NCI-H1694 (cell line): ENCODE data around the gene SIX5.
"Not testable (repeated sequence)": the region's sequence is repeated elsewhere in the genome, so short reads cannot be mapped to it uniquely, and the experiment has no call there.

ENCODE experiments used
- DNase-seq: peaks from one replicate; lab custom pipeline; 2025; lab: John Stamatoyannopoulos, UW

The SIX5 gene

GRCh38 chr19:45768984-45769782 is at the start of gene SIX5:
Gene SIX5 (minus strand): TSS chr19:45769252. CDS start chr19:45768844, 408 bp downstream.
- peak; percentile 90 for DNase-seq

DNA sequence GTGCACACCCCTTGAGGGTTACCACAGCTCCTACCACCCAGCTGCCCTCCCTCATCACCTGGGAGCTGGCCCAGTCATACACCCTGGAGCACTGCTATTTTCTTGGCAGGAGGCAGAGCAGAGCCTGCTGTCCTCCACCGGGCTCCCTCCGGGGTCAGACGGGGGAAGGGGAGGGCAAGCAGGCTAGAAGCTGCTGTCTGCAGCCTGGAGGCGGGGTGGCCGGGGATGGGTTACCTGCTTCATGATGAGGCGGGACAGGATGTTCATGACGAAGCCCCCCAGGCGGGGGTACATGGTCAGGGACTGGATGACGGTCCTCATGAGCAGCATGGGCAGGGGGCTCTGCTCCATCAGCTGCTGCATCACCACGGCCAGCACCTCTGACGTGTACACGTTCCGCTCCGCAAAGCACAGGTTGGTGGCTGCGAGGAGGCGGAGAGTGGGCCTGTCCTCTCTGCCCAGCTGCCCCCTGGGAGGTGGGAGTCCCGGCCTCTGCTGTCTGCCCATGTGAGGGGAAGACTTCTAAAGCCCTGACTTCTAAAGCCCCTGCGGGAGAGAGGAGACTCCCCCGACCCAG is 48.8 kb upstream of the SIX5 start:
- DNase-seq: no peak

DNA sequence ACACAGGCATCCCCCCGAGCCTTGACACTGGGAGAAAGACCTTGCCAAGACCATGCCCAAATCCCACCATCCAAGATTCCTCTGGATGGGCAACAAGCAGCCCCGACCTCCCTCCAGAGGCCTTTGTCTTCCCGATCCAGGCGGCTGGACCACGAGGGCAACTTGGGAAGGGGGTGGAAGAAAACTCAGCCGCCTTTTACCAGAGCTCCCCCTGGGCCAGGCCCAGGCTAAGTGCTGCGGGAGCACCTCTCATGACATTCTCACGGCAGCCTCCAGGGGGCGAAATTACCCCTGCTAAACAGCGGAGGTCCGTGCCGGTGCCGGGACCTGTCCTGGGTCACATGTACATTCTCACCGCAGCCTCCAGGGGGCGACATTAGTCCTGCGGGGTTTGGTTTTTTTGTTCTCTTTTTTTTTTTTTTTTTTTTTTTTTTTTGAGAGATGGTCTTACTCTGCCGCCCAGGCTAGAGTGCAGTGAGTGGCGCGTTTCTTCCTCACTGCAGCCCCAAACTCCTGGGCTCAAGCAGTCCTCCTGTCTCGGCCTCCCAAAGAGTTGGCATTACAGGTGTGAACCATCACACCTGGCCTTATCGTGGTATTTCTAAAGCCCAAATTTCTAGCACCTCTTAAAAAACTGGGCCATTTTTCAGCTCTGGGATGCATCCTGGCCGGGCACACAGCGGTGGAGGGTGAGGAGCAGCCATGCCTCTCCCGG is 48.1 kb upstream of the SIX5 start:
- peak; percentile 95 for DNase-seq

DNA sequence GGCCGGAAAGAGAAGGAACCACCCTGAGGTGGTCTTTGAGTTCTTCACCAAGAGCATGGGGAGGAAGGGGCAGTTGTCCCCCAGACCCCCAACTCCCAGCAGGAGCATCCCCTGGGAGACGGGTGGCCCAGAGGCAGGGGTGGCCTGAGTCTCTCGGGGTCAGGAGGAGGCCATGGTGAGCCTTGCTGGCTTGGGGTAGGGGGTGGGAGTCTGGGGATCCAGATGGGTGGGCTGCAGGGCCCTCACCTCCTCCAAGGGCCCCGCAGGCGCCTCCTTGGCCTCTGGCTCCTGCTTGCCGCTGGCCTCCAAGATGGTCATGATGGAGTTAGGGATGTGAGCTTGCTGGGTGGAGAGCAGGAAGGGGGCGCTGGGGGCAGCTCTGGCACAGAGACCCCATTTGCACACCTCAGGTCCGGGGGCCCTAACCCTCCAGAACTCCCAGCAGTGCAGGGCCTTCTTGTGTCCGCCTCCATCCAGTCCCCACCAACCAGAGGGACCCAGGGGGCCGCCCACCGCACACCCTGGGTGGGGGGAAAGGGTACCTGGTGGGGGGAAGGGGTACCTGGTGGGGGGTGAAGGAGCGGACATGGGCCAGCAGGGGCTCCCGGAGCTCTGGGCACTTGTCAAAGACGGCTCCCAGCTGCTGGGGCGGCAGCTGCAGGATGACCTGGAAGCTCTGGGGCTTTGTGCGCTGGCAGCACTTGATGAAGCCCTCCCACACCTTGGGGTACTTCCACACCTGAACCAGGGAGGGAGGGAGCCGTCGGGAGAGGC is 47.4 kb upstream of the SIX5 start:
- DNase-seq: no peak

GRCh38 chr19:45815481-45816216 is 46.6 kb upstream of the SIX5 start:
- DNase-seq: no peak

DNA sequence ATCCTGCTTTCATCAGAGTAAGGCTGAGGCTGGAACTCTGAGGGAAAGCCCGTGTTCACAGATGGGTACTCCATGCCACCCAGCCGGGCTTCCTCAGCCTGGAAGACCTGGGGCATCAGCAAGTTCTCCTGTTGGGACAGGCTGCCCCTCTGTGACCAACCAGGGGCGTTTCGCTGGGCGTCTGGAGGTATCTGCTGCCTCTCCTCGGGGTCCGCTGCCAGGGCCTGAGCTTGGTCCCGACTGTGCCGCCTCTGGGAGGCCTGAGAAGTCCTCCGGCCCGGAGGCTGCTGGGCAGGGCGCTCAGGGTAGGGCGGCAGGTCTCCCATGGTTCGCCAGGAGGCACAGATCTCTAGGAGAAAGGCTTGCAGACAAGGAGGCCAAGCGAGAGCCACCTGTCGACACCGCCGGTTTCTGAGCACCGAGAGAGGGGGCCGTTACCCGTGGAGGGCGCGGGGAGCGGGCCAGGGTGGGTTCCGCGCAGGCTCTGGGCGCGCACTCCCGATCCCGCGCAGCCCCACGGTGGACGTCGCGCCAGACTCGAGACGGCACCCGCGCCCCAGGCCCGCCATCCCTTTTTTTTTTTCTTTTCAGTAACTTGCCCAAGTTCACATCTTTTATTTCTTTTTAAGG is 45.9 kb upstream of the SIX5 start, which contains the start of gene RSPH6A:
TSS of gene RSPH6A (minus strand) at position 458 of the 630 bp plus-strand sequence. CDS start at position 326, 132 bp downstream.
- no peak for DNase-seq

DNA sequence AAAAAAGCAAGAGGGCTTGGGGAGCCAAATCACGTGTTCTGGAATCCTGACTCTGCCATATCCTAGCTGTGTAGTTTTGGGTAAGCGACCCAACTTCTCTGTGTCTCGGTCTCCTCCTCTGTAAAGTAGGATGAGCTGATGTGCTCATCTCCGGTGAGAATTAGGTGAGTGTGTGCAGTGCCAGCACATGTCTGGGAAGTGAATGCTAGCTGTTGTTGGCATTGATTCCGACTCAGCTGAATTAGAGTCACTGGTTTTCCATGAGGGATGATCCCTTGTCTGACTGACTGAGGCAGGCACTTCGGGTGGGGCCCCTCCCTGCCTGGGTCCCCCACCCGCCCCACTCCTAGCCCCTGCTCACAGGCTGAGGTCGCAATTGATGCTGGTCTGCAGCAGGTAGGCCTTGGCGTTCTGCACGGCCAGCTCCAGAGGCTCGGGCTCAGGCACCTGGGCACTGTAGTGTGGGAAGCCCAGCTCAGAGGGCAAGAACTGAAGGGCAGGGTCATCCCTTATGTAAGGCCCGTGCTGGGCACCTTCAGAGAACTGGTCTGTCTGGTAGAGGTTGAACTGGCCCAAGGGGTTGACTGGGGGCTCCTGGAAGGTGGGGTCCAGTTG is 45.2 kb upstream of the SIX5 start:
- DNase-seq: no peak

DNA sequence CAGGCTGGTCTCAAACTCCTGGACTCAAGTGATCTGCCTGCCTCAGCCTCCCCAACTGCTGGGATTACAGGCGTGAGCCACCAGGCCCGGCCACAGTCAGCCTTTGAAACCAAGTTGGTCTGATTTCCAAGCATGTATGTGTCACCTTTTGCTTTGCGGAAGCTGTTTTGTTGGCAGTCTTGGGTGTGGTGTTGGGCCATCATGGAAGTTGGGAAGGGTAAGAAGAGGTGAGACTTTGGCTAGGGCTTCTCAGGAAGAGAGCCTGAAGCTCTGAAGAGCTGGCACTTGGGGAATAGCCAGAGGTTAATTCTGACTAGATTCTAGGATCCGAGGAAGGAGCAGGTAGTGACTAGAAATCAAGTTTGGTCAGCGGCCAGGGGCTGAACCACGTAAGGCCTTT is 43.2 kb upstream of the SIX5 start:
- DNase-seq: no peak

DNA sequence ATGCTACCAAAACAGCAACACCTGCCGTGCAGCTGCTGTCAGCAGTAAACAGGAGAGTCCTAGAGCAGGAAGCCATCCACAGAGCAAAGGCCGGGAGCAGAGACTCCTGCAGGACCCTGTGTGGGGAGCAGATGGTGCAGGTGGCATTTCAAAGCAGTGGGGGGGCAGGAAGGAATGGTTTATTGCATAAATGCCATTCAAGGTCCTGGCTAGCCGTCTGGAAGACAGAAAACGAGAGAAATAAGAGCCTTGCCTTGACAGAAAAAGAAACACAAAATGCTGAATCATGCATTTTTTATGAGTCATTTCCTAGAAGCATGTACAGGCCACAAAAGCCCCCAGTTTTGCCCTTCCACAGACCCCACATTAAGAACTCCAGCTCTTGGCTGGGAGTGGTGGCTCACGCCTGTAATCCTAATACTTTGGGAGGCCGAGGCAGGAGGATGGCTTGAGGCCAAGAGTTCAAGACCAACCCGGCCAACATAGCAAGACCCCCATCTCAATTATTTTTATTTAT is 40.6 kb upstream of the SIX5 start:
- DNase-seq: no peak

DNA sequence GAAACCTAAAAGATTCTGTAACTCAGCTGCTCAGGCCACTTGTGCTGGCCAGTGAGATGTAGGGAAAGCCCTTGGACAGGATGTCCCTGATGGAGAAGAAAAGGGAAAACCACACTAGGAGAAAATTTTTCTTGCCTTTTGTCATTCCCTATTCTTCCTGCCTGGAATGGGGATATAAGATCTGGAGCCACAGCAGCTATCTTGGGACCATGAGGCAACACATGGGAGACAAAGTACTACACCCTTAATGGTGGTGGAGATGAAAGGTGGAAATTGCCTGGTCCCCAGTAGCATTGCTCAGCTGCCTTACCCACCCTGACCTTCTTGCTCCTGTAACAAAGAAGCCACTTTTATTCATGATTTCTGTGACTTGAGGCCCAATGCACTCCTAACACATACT is 36.7 kb upstream of the SIX5 start:
- DNase-seq: no peak

DNA sequence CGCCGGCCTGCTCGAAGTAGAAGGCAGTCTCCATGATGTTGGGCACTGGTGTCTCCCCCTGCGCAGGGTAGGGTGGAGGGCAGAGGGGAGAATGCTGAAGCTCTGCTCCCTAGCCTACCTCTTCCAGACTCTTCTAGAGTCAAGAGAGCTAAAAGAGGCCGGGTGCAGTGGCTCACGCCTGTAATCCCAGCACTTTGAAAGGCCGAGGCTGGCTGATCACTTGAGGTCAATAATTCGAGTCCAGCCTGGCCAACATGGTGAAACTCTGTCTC is 35.8 kb upstream of the SIX5 start:
- no peak for DNase-seq

GRCh38 chr19:45804140-45804958 is 35.3 kb upstream of the SIX5 start:
- DNase-seq: no peak

DNA sequence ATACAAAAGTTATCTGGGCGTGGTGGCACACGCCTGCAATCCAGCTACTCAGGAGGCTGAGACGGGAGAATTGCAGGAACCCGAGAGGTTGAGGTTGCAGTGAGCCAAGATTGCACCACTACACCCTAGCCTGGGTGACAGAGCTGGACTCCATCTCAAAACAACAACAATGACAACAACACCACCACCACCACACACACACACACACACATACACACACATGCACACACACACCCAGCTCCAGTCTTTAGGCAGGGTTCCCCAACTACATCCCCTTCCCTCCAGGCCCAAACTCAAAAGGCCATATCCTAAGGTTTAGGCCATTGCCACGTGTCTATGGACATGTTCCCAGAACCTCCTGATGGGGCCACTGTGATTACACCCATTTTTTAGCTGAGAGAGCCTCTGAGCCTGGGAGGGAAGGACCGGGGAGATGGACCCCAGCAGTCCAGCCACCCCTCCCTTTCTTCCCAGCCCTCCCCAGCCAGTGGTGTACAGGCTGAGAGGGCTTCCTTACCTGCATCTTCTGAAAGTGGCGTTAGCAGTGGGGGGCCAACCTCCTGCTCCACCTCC is 32.6 kb upstream of the SIX5 start:
- no peak for DNase-seq

GRCh38 chr19:45800070-45800553 is 31.1 kb upstream of the SIX5 start:
- DNase-seq: no peak

DNA sequence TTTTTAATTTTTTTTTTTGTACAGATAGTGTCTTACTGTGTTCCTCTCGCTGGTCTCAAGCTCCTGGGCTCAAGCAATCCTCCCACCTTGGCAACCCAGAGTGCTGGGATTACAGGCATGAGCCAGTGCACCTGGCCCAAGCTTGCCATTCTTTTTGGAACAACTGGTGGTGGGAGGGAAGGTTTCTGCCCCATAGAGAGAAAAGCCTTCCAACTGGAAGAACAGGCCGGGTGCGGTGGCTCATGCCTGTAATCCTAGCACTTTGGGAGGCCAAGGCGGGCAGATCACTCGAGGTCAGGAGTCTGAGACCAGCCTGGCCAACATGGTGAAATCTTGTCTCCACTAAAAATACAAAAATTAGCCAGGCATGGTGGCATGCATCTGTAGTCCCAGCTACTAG is 30.5 kb upstream of the SIX5 start:
- not testable (repeated sequence) for DNase-seq

DNA sequence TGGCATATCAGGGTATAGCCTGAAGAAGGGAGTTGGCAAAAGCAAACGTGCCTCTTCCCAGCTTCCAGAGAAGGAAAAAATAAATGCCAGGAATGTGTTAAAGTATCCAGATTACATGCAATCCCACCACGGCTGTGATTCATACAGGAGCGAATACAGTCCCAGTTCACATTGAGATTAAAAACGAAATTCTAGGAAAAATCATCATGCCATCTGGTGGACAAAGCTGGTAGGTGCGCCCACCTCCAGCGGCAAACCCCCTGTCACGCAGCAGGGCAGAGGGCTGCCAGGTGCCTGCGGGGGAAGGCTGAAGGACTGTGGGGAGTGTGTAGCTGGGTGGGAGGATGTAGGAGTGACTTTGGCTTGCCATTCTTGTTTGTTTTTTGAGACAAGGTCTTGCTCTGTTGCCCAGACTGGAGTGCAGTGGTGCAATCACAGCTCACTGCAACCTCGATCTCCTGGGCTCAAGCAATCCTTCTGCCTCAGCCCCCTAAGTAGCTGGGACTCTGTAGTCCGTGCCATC is 30.0 kb upstream of the SIX5 start:
- DNase-seq: peak; percentile 71

DNA sequence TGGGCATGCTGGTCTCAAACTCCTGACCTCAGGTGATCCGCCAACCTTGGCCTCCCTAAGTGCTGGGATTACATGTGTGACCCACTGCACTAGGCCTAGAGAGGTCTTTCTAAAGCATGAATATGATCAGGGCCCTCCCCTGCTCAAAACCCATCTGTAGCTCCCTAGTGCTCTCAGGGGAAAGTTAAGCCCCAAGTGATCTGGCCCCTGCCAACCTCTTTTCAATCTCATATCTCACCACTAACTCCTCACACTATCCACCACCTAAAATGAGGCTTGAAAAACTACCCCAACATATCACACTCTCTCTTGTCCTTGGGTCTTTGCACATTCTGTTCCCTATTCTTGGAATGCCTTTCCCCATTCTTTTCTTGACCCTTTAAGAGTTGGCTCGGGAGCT is 25.6 kb upstream of the SIX5 start:
- DNase-seq: no peak

DNA sequence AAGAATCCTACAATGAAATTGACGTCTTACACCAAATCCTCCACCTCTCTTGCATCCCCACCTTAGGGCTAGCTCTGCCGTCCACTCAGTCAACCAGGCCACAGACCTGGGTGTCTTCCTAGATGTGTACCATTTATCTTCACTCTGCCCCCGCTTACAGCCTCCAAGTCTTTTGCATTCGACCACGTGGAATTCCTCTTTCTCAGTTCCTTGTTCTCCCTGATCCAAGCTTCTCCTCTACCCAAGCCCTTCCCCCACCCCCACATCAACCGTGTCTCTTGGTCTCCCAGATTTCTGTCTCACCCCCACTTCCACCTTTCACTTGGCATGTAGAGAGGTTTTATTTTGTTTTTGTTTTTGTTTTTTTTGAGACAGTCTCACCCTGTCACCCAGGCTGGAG is 24.8 kb upstream of the SIX5 start:
- DNase-seq: no peak

DNA sequence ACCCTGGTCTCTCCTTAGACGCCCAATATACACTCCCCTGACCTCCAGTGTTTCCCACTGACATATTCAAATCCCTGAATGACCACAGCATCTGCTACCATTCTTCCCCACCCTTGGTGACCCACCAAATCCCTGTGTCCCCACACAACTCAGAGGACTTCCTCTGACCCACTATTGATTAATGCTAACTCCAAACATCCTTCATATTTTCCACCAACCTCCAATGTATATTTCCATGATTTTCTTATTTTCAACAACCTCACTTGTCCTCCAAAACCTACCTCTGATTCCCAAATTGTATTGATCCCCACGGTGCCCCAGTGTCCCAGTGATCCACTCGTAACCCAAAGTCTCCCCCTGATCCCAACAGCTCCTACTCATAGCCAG is 24.1 kb upstream of the SIX5 start:
- no peak for DNase-seq
